Gastroesophageal sphincter (tissue), 3 donors: ENCODE data around the gene TNNT2.

Source experiments
- CTCF ChIP-seq, 4 experiments: fragments of 200-600 bp in 2 of 4; fragments of 450-650 bp in 2 of 4; sonication (generic) in 1 of 4; IDR thresholded peaks; one replicate each; pipeline ENCODE4 v1.5.1; 2017 to 2019; ENCODE audit warnings: antibody characterized with exemption in 4 of 4, mild to moderate bottlenecking in 2 of 4, moderate library complexity in 2 of 4
- EP300 ChIP-seq: sonication (generic); formaldehyde crosslinking; IDR thresholded peaks from one replicate; pipeline ENCODE4 v1.6.1; 2017; ENCODE audit warnings: antibody characterized with exemption, mild to moderate bottlenecking
- POLR2A ChIP-seq, 2 donors: fragments of 450-650 bp; IDR thresholded peaks; one replicate each; pipeline ENCODE4 v1.6.1; 2017; ENCODE audit warnings: antibody characterized with exemption in 2 of 2, mild to moderate bottlenecking in 2 of 2, moderate library complexity in 1 of 2
- POLR2AphosphoS5 ChIP-seq: sonication (generic); formaldehyde crosslinking; IDR thresholded peaks from one replicate; pipeline ENCODE4 v1.6.1; 2017; ENCODE audit warnings: antibody characterized with exemption

- TF ChIP-seq EP300, result no peak
- no peak for TF ChIP-seq CTCF (IDR thresholded peaks at IDR 0.05)
- no peak for TF ChIP-seq POLR2A (IDR thresholded peaks at IDR 0.05)
- no peak for TF ChIP-seq POLR2AphosphoS5
These were observed 64.4 kb downstream of the TNNT2 start for GRCh38 chr1:201313086-201313485.
